ENCODE data around the gene ANKRD42.
A peak's percentile ranks its signal among the peaks of the same experiment; 100 is the strongest.

GRCh38 chr11:83159902-83160865 lies 33.3 kb upstream of the ANKRD42 start:
- TF ChIP-seq POLR2AphosphoS5 (IDR thresholded peaks at IDR 0.05; ENCODE audit: low read depth, low read length) (peak; percentile 81), POLR2A (IDR thresholded peaks at IDR 0.05; ENCODE audit: low read depth, low read length) (peak; percentile 17; the same call in 1 of the 2 replicates)

Measured in GM12892 (cell line).